ENCODE results near the gene ADD3.
"Not testable (repeated sequence)": the region's sequence is repeated elsewhere in the genome, so short reads cannot be mapped to it uniquely, and the experiment has no call there.

ADD3 gene

DNA sequence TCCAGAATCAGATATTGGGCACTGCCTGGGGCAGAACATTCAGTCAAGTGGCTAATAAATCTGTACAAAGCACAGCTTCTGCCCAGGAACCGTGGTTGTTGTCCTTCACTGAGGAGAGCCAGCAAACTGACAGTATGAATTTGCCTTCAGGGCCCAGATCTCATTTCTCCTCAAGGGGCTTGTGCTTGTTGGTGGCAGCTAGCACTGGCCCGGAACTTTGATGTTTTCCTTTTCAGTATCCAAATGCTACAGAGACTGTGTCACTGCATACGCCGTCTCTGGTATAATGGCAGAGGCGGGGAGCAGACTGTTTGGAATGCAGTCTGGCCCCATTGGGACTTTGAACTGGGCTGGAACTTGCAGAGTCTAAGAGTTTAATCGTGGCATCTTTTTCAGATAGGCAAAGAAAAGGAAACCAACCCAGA, 30.4 kb upstream of the ADD3 start:
- no peak for DNase-seq

- peak in 1 of 2 experiments; percentile 30 for DNase-seq
These were observed 29.3 kb upstream of the ADD3 start for GRCh38 chr10:109978481-109978880.

- DNase-seq: no peak
These were observed 28.6 kb upstream of the ADD3 start for GRCh38 chr10:109979215-109979614.

- DNase-seq: no peak
These were observed 26.1 kb upstream of the ADD3 start for GRCh38 chr10:109981650-109982049.

GRCh38 chr10:109982123-109982522, 25.7 kb upstream of the ADD3 start:
- DNase-seq: no peak

DNA sequence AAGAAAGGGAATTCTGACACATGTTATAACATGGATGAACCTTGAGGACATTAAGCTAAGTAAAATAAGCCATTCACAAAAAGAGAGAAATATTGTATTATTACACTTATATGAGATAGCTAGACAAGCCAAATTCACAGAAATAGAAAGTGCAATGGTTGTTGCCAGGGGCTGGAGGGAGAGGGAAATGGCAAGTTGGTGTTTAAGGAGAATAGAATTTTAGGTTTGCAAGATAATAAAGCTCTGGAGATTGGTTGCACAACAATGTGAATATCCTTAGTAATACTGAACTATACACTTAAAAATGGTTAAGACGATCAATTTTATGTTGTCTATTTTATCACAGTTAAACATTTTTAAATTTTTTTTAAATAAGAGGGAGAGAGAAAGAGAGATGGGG, 25.0 kb upstream of the ADD3 start:
- DNase-seq: no peak

DNA sequence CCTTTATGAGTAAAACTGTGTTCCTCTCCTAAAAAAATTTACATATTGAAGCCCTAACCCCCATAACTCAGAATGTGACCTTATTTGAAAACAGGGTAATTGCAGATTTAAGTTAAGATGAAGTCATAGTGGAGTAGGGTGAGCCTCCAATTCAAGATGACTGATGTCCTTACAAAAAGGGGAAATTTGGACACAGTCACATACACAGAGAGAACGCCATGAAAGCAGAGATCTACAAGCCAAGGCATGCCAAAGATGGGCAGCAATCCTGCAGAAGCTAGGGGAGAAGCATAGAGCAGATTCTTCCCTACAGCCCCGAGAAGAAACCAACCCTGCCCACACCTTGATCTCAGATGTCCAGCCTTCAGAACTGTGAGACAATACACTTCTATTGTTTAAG, 23.8 kb upstream of the ADD3 start:
- no peak for DNase-seq

DNA sequence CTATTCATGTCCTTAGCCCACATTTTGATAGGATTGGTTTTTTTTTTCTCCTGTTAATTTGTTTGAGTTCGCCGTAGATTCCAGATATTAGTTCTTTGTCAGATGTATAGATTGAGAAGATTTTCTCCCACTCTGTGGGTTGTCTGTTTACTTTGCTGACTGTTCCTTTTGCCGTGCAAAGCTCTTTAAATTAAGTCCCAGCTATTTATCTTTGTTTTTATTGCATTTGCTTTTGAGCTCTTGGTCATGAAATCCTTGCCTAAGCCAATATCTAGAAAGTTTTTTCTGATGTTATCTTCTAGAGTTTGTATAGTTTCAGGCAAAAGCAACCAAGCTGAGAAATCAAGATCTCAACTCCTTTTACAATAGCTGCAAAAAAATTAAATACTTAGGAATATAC, 22.0 kb upstream of the ADD3 start:
- not testable (repeated sequence) for DNase-seq

DNA sequence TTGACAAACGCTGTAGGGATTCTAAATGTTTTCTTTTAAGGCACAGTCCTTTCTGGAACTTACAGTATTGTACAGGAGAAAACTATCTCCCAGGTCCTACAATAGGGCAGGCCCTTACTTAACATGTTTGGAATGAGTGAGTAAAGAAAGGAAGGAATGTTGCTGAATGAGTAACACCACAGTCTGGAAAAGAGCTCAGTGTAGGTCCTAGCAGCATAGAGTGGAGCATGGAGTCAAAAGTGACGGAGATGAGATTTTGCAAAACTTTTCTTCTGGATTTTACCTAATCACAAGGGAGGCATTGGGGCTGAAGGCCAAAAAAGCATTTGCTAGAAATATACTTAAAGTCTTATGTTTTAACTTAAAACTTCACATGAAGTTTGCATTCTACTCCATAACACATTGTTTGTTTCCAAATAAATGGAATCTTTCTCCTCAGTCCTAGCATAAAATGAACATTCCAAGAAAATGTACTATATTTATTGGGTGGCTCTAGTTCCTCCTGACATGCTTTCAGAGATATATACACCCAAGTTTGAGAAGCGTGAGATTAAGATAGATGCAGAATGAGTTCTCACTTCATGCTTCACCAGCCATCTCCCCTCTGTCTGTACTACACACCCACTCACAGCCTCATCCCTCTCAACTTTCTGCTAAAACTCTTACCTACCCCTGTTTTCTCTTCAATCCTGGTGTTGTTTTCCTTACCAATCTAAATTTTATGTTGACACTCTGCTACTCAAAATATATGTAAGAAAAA, 20.2 kb upstream of the ADD3 start:
- DNase-seq: no peak

DNA sequence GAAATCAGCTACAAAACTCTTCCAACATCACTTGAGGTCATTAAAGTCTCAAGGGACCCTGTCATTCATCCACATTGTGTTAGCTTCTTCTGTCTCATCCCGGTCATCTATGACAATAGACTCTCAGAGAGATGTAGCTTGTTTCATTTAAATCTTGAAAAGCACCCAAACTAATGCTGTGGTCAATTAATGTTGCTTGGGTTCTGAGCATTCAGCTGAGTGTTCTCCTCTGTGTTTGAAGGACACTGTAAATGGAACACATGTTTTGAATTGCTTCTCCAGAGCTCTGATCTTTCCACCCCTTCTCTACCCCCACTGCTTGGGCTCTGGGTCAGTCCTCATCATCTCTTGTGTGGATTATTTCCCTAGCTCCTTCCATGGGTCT, 19.6 kb upstream of the ADD3 start:
- no peak for DNase-seq

- DNase-seq: no peak
These were observed 16.4 kb upstream of the ADD3 start for GRCh38 chr10:109991266-109991855.

DNA sequence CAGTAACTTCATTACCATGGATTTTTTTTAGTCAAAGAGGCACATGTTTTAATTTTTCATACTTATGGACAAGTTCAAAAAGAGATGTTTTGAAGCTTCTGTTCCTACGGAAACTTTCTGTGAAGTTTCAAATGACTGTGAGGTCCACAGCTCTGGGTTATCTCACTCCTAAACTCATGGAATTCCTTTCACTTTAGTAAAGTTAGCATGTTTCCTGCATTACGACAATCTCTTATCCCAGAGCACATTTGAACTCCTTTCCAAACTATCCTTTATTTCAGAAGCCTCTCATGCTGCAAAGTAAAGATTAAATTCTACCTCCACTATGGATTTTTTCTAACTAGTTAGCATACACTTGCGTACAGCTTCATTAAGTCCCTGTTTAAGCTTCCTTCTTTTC, 15.3 kb upstream of the ADD3 start:
- no peak for DNase-seq

DNA sequence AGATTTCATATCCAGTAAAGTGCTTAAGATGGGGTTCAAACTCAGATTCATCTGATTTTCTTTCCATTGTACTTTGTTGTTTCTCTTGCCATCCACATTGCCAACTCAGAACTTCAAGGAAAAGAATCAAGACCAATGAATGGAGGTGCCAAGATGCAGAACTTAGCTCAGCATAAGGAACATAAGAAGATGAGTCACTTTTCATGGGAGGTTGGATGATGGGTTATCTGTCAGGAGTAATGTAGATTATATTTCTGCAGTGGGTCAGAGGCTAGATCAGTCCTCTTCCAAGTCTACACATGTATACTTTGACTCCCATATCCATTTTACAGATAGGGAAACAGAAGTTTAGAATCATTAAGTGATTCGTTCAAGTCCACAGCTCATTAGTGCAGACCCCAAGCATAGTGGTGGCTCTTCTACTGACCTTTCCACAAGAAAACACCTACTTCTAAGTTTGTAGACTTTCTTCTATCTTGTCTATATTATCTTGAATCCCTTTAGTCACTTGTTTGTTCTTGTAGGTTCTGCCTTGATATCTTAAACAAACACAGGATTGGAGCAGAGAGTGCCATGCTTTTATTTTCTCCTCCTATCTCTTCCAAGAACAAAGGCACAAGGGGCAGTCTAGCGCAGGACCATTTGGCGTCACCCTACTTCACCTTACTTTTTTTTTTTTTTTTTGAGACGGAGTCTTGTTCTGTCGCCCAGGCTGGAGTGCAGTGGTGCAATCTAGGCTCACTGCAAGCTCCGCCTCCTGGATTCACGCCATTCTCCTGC, 14.0 kb upstream of the ADD3 start:
- no peak for DNase-seq

DNA sequence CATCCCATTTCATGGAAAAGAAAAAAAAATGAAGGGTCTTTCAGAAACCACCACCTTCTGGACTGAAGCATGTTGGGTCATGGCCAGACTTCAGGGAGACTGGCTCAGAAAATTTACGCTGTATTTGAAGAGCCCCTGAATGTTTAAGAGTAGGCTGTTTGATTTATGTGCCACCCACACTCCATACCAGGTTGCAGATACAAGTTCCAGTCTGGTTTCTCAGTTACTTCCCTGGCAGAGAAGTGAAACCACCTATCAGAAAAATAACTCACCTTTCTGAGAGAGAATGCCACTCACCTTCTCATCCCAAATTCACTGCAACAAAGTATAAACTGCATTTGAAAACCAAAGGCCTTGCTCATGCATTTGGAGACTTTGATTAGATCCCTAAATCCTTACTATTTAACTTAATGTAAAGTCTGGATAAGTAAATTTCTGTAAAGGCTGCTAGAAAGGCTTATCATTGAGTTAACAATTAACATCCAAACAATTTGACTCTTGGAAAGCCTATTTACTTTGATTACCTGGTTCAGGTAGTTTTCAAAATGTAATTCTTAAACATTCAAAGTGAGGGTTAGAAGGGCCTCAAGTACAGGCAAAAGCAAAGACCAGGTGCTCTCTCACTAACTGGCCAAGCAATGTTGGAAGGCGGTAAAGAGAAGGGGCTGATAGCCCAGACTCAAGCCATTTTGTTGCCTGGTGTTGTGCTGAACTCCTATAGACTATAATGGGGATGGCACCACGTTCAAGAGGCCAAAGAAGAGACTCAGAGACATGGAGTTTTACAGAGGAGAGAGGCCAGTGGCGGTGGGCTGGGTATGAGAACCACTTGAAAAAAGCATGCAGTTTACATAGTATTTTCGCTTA, 12.8 kb upstream of the ADD3 start:
- DNase-seq: no peak

DNA sequence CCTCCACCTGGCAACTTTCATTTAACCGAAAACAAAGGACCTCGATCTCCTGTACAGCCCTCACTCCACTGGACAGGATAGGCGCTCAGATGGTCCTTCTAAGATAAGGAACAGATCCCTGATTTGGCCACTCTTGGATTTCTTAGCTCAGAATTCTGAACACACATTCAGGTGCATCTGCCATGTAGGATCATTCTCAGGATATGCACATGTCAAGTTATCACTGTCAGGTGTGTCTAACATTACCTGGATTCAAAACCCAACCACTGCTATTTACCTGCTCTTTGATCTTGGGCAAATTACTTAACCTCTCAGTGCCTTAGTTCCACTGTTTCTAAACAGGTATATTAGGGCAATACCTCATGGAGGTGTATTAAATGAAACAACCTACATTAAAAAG, 12.2 kb upstream of the ADD3 start:
- DNase-seq: no peak

DNA sequence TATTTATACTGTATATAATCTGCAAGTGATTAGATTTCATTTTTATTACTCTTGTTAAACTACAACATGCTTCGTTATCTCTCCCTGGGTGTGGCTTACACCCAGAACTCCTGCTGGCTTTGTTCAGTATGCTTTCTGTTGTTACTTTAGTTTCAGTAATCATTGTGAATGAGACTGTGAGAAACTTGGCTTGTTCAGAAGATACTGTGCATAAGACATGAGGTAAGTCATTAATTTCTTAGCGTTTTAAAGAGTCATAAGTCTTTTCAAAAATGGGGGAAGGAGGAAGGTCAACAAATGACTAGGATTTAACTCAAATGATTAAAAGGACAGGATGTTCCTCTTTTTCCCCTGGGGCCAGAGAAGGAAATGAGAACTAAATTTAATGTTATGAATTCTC, 11.6 kb upstream of the ADD3 start:
- DNase-seq: no peak

DNA sequence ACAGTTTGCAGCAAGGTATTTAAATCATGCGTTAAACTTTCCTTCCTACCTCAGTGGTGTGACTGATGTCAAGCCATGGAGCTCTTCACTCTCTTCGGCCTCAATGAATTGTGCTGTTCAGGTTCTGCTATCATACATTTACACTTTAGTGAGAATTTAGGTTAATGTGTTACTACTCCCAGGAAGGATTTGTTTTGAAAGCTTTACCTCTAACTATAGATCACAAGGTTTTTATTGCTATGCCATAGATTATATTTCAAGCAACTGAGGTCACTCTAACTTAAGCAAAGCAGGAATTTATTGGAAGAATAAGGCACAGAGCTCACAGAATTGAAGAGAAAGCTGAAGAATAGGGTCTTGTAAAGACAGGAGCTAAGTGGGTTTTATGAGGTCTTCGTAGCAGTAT, 11.0 kb upstream of the ADD3 start:
- no peak for DNase-seq

GRCh38 chr10:109997233-109997632, 10.6 kb upstream of the ADD3 start:
- no peak for DNase-seq

GRCh38 chr10:109998513-109998912, 9.3 kb upstream of the ADD3 start:
- DNase-seq: no peak

GRCh38 chr10:110002801-110003523, 4.8 kb upstream of the ADD3 start:
- DNase-seq: peak; percentile 44 to 58

GRCh38 chr10:110003524-110003885, 4.3 kb upstream of the ADD3 start:
- DNase-seq: peak in 1 of 2 experiments; percentile 44

DNA sequence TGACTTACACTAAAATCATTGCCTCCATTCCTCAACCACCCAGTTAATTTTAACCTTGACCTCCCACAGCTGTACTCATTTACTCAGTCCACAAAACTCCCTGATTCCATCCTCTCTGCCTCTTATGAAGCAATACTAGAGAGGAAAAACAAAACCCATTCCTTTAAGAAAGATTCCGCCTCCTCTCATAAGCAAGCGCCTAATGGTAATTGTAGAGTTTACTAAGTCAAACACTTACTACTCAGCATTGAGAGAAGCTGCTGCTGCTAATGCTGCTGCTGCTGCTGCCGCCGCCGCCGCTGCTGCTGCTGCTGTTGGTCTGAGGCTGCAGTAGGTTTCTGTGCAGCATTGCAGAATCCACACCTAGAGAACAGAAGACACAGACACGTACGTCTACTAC, 2.1 kb upstream of the ADD3 start:
- no peak for DNase-seq
